ENCODE measurements around the gene GPR176.
"Not testable (repeated sequence)": the region's sequence is repeated elsewhere in the genome, so short reads cannot be mapped to it uniquely, and the experiment has no call there.

The GPR176 gene

DNA sequence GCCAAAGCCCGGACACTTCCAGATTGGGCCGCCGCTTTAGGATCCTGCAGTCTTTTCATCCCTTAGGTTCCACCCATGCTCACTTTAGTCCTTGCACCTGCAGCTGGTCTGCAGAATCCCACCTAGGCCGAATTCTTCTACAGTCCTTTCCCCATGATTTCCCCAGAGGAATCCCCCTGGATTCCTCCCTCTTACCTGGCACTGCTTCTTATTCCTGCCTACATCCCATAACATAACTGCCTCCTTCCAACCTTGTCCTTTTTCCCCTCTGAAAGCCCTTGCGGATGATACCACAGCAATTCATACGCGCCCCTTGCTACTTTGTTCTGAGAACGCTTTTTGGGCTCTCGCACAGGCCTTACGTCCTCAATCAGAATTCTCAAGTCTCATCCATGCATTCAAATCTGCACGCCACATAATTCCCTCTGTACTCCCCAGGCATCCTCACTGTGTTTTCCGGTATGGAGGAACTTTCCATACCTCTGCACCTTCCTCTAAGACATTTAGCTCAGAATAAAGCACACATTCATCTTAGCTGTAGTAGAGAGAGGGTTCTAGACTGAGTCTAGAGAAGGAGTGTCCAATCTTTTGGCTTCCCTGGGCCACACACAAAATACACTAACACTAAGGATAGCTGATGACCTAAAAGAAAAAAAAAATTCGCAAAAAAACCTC, 14.5 kb upstream of the GPR176 start:
- DNase-seq, result peak in 3 of 14 donors; percentile 24 to 48 (median 43)

- no peak for DNase-seq
Observed at GRCh38 chr15:39931615-39932014, 11.5 kb upstream of the GPR176 start.

GRCh38 chr15:39926526-39926925, 6.5 kb upstream of the GPR176 start:
- DNase-seq, result no peak

DNA sequence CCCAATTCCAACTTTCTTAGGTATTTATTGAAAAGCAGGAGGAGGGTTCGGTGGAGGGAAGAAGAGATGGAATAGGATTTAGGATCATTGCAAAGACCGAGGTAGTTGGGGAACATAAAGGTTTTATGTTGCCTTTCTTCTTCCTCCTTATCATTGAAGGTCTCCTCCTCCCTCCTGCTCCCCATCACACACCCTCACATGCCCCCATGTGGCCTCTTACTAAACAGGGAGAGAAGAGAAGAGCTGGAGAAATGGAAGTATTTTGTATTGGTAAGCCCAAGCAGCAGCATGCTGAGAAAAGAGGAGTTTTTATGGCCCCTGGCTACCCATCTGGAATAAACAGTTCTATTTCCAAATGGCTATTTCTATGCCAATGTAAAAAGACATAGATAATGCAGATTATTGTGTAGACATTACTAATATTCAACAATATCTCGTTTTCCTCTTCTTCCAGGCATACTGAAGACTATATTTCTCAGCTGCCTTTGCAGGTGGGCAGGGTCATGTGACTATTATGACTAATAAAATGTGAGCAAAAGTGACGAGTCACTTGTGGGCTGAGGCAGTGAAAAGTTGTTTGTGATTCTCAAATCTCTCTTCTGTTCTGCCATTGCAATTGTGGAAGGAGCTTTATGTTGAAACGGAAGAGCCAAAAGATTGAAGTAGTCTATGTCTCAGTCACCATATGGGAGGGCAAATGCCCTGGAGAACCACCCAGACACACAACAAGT, 5.2 kb upstream of the GPR176 start:
- no peak for DNase-seq

- no peak for DNase-seq
Observed at GRCh38 chr15:39924437-39924836, 4.4 kb upstream of the GPR176 start.

DNA sequence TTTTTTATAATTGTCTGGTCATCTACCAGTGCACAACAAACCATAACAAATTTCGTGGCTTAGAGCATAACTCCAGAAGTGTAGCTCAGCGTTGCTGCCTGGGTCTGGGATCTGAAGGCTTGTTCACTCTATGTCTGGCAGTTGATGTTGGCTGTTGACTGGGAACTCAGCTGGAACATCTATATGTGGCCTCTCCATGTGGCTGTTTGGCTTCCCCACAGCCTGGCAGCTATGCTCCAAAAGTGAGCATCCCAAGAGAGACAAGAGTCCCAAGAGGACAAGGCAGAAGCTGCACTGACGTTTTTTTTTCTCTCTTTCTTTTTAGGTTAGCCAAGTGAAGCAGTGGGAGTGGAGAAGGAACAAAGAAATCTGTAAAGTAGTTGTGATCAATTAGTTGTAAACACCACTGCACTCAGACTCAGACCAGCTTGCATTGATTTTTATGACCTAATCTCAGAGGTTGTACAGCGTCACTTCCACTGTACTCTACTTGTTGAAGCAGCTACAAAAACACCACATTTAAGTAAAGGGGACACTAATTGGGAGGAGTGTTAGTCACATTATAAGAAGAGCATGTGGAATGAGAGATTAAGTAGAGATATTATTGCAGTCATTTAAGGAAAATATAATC, 2.5 kb upstream of the GPR176 start:
- DNase-seq, result no peak

- DNase-seq, result no peak
Observed at GRCh38 chr15:39921274-39921638, 1.2 kb upstream of the GPR176 start.

GRCh38 chr15:39920510-39921273, 626 bp upstream of the GPR176 start:
- DNase-seq, result peak in 13 of 14 donors; percentile 28 to 83 (median 66)

DNA sequence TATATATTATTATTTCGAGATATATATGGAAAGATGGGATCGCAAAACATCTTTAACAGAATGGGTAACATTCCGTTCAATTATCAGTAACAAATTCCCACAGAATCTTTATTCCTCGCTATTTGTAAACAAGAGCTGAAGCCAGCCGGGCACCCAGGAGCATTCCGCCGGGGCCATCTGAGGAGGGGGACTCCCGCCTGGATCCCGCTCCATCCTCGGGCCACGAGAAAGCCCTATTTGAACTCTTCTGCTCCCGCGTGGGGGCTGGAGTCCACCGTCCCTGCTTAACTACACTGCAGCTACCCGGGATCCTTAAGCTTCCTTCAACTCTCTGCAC, 687 bp downstream of the GPR176 start:
- peak in 1 of 14 donors; percentile 69 for DNase-seq

DNA sequence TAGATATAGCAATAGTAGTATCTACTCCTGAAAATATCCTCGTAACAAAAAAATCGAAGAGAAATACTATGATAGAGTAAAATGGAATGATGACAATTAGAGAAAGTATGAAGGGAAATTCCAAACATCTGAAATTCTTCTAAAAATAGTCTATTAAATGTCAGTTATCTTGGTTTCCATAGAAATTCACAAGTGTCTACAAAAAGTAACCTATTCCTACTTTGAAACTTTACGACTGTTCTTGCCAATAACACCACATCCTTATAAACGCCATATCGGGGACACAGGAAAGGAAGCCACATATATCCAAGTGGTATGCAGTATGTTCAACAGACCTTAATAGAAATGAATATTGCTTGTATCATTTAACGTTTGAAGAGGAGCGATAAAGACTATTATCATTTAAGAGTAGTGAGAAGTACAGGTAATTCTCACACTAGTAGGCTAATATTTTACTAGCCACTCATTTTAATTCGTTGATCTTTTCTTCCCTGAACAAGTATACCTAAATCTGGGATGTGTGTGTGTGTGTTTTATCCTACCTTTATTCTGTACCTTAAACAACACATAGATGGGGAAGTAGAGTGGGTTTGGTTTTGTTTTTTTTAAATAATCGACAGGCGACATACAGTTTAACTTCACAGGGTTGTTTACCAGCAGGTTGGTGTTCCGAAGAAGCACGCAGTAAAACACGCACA, 1.2 kb downstream of the GPR176 start:
- peak in 1 of 14 donors; percentile 46 for DNase-seq

- DNase-seq, result no peak
Observed at GRCh38 chr15:39914977-39915376, 5.1 kb downstream of the GPR176 start.

DNA sequence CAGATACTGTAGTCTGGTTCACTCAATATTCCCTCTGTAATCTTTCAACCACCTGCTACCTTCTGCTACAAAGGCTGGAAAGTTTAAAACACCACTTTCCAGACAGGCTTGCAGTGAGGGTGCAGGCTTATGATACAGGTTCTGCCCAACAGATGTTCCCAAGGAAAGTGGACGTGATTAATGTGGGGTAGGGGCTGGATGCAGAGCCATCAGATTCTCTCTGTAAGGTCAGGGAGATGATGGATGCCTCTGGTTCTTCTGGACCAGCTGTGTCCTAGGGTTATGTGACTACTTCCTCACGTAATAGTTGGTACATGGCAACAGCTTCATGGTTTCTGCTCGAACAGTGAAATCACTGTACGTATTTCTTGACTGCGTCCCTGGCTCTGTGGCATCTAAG, 11.1 kb downstream of the GPR176 start:
- no peak for DNase-seq

DNA sequence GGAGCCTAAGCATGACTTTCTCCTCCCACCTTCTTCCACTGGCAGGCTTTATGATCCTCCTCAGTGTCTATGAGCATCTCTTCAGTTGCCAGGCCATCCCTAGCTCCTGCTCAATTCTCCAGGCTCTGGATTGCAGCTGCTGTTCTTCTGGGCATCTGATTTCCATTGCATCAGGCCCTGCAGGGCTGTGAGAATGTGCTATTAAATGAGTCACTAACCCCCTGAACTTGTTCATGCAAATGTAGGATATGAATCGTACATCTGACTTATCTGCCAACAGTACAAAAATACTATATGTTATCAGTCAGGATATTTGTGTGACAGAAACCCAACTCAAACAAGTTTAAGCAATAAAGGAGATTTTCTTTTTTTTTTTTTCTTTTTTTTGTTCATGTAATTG, 11.9 kb downstream of the GPR176 start:
- no peak for DNase-seq

DNA sequence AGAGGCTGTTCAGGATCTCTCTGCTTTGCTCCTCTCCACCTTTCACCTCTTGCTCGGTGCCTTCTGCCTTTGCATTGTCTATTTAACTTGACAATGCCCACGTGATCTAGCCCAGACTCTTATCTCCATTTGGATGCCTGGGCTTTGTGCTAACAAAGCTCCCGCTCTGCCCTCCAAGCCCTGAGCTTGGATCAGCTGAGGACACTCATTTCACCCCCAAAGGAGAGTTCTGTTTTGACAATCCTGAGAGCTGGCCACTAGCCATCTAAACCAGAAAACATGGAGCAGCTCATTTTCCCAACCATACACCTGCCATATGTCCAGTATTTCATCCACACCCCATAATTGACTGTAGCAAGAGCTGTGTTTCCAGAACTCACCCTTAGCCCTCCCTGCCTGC, 12.8 kb downstream of the GPR176 start:
- DNase-seq, result peak in 2 of 14 donors; percentile 4 to 80

DNA sequence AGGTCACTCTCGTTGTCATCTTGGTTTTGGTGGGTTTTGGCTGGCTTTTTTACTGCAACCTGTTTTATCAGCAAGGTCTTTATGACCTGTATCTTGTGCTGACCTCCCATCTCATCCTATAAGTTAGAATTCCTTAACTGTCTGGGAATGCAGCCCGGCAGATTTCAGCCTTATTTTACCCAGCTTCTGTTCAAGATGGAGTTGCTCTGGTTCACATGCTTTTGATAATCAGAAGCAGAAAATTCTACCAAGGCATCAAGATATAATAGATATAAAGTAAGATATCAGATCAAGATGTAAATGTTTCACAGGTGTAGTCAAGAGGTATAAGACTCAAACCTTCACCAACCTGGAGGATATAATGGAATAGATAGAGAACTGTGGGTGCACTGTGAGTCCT, 16.0 kb downstream of the GPR176 start:
- DNase-seq, result no peak

DNA sequence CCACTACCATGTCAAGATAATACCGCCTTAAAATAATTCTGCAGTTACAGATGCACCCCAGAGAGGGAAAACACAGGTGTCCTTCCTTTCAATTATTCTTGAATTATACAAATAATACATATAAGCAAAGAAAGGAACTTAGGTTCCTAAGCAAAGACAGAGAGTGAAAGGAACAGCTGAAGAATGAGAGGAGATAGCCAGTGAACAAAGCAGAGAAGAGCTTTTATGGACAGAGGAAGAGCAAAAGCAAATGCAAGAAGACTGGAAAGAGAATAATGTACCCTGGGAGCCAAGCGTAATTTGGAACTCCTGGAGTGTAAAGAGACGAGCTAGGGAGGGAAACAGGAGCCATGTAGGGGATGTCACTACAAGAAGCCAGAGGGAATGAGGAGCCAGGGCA, 21.7 kb downstream of the GPR176 start:
- no peak for DNase-seq

DNA sequence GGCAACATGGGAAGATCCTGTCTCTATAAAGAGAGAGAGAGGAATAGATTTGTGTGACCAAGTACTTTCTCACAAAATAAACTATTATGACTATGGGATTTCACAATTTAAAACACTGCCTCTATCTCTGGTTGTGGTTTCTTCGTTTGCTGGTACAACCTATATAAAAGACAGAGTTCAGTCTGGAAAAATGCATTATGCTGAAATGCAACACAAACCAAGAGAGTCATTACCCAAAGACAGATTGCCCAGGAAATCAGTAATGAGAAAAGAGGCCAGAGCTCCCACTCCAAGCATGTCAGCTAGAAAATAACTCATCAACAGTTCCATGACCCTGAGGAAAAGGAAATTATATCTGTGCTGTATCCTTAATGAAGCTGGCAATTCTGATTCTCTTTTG, 23.2 kb downstream of the GPR176 start:
- no peak for DNase-seq

DNA sequence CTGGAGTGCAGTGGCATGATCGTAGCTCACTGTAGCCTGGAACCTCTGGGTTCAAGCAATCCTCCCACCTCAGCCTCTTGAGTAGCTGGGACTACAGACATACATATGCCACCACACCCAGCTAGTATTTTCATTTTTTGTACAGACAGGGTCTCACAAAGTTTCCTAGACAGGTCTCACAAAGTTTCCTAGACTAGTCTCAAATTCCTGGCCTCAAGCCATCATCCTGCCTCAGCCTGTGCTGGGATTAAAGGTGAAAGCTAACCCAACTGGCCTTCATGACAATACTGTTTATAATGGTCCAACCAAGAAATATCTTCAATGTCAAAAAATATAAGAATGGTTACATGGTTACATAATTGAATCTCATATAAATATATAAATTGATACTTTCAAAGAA, 24.0 kb downstream of the GPR176 start:
- DNase-seq, result no peak

DNA sequence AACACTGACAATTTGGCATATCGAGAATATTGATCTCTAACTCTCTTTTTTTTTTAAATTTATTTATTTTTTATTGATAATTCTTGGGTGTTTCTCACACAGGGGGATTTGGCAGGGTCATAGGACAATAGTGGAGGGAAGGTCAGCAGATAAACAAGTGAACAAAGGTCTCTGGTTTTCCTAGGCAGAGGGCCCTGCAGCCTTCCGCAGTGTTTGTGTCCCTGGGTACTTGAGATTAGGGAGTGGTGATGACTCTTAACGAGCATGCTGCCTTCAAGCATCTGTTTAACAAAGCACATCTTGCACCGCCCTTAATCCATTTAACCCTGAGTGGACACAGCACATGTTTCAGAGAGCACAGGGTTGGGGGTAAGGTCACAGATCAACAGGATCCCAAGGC, 27.0 kb downstream of the GPR176 start:
- not testable (repeated sequence) for DNase-seq

GRCh38 chr15:39892418-39892817, 27.6 kb downstream of the GPR176 start:
- DNase-seq, result no peak

DNA sequence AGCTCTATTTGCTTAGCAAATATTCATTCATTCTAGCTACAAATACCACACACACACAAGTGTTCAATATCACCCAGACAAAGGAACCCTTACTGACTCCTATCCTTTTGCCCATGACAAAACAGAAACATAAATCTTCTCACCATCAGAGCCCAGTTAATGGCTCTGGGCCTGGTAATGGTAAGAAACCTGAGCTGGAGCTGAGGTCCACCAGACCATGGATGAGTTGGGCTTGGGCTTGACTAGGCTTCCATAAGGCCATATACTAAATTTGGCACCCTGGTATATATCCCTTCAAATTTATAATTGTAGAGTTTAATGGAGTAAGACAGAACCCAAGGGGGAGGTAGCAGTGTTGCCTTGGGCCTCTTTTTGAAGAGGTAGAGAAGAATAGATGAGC, 29.4 kb downstream of the GPR176 start:
- DNase-seq, result no peak

- no peak for DNase-seq
Observed at GRCh38 chr15:39889601-39890000, 30.5 kb downstream of the GPR176 start.

- no peak for DNase-seq
Observed at GRCh38 chr15:39888809-39889208, 31.3 kb downstream of the GPR176 start.

Data from C1 segment of cervical spinal cord (tissue), 14 donors.